Sigmoid colon (tissue), 7 donors: Measurements from ENCODE around the gene NOX5. TPM values are rescaled to one million over a fixed set of nuclear protein-coding genes. Genes with fewer than 3 reads are reported as not detected.

ENCODE experiments used
- DNase-seq: peaks from one replicate; pipeline ENCODE4 v3.0.0-alpha.2; 2019
- H3K27ac ChIP-seq, 4 donors: fragments of 200-600 bp; sonication (generic); one replicate each; pipeline ENCODE4 v1.5.1; 2016 to 2019; ENCODE audit warnings: mild to moderate bottlenecking in 1 of 4
- H3K27me3 ChIP-seq, 3 donors: fragments of 200-600 bp; sonication (generic); one replicate each; pipeline ENCODE4 v1.5.1; 2019; ENCODE audit warnings: mild to moderate bottlenecking in 1 of 3
- H3K36me3 ChIP-seq, 4 donors: fragments of 200-600 bp; sonication (generic); one replicate each; pipeline ENCODE4 v1.5.1; 2016 to 2019
- H3K4me1 ChIP-seq, 4 donors: fragments of 200-600 bp; sonication (generic); one replicate each; pipeline ENCODE4 v1.5.1; 2017 to 2019
- H3K4me3 ChIP-seq, 4 donors: fragments of 200-600 bp; sonication (generic); one replicate each; pipeline ENCODE4 v1.5.1; 2017 to 2019; ENCODE audit warnings: mild to moderate bottlenecking in 2 of 4, moderate library complexity in 1 of 4
- H3K9me3 ChIP-seq, 4 donors: fragments of 200-600 bp in 3 of 4; sonication (generic) in 3 of 4; one replicate each; pipeline versions ENCODE4 v1.5.1 to v1.6.1; 2013 to 2019
- CTCF ChIP-seq, 4 experiments: fragments of 450-650 bp in 3 of 4; fragments of 200-600 bp in 1 of 4; IDR thresholded peaks; one replicate each; pipeline ENCODE4 v1.5.1; 2016 to 2019; ENCODE audit warnings: antibody characterized with exemption in 4 of 4, mild to moderate bottlenecking in 3 of 4, moderate library complexity in 2 of 4
- EP300 ChIP-seq, 4 donors: sonication (generic); formaldehyde crosslinking; IDR thresholded peaks; one replicate each; pipeline ENCODE4 v1.6.1; 2017; ENCODE audit warnings: antibody characterized with exemption in 4 of 4
- POLR2A ChIP-seq, 2 donors: fragments of 450-650 bp; IDR thresholded peaks; one replicate each; pipeline ENCODE4 v1.6.1; 2016; ENCODE audit warnings: antibody characterized with exemption in 2 of 2, mild to moderate bottlenecking in 2 of 2, moderate library complexity in 2 of 2
- POLR2AphosphoS5 ChIP-seq, 4 donors: sonication (generic); formaldehyde crosslinking; IDR thresholded peaks; one replicate each; pipeline ENCODE4 v1.6.1; 2017; ENCODE audit warnings: antibody characterized with exemption in 4 of 4
- WGBS, 2 donors: extraction: QIAGEN DNeasy Blood & Tissue Kit; methylation state at CpG; one replicate each; pipeline ENCODE4 v1.1.7; 2013; 5-methylcytosine and 5-hydroxymethylcytosine counted together
- intact Hi-C: fragments of 100-400 bp; cut with DNase I; formaldehyde crosslinking; loops from one replicate; pipeline ENCODE4 v1.15.1; 2023
- polyA plus RNA-seq, 3 donors: library from polyadenylated mRNA; stranded (reverse); fragments of 200-250 nt; gene quantifications; one replicate each; pipeline ENCODE4 v1.2.3, GENCODE V29; 2013
- total RNA-seq, 4 donors: library from RNA; depleted of rRNA; stranded (reverse); fragments of >200 nt; gene quantifications; one replicate each; pipeline ENCODE4 v1.1.0, GENCODE V29; 2016
- donor health status: healthy with polysubstance abuse.
- donor health status: Bipolar disorder and iron deficiency.
- donor health status: healthy.

NOX5 gene
- total and polyA plus RNA-seq, 7 donors = 0.16 to 0.49 (median 0.36) TPM; not detected in 4

DNA sequence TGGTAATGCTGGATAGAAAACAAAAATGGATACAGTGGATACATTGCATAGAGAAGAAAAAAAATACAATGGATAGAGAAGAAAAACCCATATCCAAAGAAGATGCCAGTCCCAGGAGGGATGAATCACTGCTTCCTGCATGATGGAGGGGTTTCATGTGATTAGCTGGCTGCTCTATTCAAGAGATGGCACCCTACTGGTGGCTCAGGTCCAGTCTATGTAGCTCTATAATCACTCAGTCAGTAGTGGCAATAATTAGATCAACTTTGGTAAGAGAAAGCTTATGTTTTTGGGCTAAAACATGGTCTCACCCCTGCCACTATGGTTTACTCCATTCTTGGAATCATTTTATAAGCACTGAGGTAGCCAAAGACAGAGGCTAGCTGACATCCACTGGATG is 33.7 kb upstream of the NOX5 start:
- TF ChIP-seq POLR2A (IDR thresholded peaks at IDR 0.05) = no peak
- no peak for TF ChIP-seq EP300 (IDR thresholded peaks at IDR 0.05)
- TF ChIP-seq CTCF (IDR thresholded peaks at IDR 0.05) = no peak
- Histone ChIP-seq H3K4me1 (no peaks in the 10 kb centered on the region), H3K9me3 (peaks cover 0 to 2% (median 0%) of the 10 kb centered on the region in 4 donors), H3K36me3 (no peaks in the 10 kb centered on the region), H3K4me3 (no peak overlapping the region), H3K27ac (no peak overlapping the region), H3K27me3 (no peaks in the 10 kb centered on the region)
- intact Hi-C loops = no loop called here
- no peak for DNase-seq

DNA sequence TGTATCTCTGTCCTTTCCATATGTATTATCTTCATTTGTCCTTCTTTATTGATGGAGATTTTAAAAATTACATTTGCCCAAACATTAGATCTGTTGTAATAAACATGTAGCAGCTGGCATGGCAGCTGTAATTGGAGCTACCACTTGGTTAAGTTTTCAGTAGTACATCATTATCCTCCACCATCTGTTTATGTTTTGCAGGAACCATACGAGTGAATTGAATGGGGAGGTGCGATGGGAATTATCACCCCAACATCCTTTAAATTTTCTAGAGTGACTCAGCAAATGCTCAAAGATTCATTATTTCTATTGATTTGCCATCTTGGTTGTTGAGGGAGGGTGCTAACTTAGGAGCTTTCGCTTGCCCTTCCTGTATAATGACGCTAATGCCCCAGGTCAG is 32.6 kb upstream of the NOX5 start:
- Histone ChIP-seq H3K27ac (no peak overlapping the region), H3K27me3 (no peaks in the 10 kb centered on the region), H3K36me3 (no peaks in the 10 kb centered on the region), H3K9me3 (peaks cover 0 to 2% (median 0%) of the 10 kb centered on the region in 4 donors), H3K4me1 (no peaks in the 10 kb centered on the region), H3K4me3 (no peak overlapping the region)
- DNase-seq = no peak
- intact Hi-C loops = no loop called here
- TF ChIP-seq POLR2AphosphoS5 (IDR thresholded peaks at IDR 0.05) = no peak
- no peak for TF ChIP-seq POLR2A (IDR thresholded peaks at IDR 0.05)
- no peak for TF ChIP-seq CTCF (IDR thresholded peaks at IDR 0.05)
- TF ChIP-seq EP300 (IDR thresholded peaks at IDR 0.05) = no peak
- 92 to 93% methylated on average over 4 of the region's 4 CpGs for WGBS, 2 donors

DNA sequence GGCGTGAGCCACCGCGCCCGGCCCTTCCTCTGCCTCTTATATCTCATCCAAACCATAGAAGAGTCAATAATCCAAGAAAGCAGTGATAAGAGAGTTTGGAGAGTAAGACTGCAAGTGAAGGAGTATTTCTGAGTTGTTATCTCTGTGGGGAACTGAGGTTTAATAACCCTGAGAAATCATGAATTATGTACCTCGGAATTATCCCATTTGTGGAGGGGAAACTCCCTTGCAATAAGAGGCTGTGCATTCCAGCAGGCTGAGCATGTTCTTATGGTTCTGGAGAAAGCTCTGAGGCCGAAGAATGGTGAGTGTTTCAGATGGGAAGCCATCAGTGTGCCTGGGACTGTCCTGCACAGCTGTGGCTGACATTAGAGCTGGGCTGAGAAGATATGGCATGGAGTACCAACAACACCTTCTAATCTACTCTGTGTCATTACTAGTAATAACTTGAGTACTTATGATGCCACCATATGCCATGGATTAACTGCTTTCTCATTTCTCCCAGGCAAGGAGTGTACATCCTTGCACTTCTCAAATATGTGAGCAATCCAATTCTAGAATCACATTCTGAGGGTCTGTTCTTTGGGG is 31.4 kb upstream of the NOX5 start:
- DNase-seq = no peak
- Histone ChIP-seq H3K27me3 (no peaks in the 10 kb centered on the region), H3K9me3 (no peaks in the 10 kb centered on the region), H3K4me1 (no peaks in the 10 kb centered on the region), H3K27ac (no peak overlapping the region), H3K36me3 (no peaks in the 10 kb centered on the region), H3K4me3 (no peak overlapping the region)
- TF ChIP-seq POLR2AphosphoS5 (IDR thresholded peaks at IDR 0.05) = no peak
- no peak for TF ChIP-seq CTCF (IDR thresholded peaks at IDR 0.05)
- TF ChIP-seq POLR2A (IDR thresholded peaks at IDR 0.05) = no peak
- TF ChIP-seq EP300 (IDR thresholded peaks at IDR 0.05) = no peak
- intact Hi-C loops = no loop called here
- 85 to 94% methylated on average over 6 of the region's 6 CpGs for WGBS, 2 donors

GRCh38 chr15:68983961-68984481 is 30.5 kb upstream of the NOX5 start:
- H3K36me3 ChIP-seq = no peaks in the 10 kb centered on the region
- no peak overlapping the region for H3K27ac ChIP-seq
- intact Hi-C loops = no loop called here
- H3K4me1 ChIP-seq = no peaks in the 10 kb centered on the region
- H3K9me3 ChIP-seq = no peaks in the 10 kb centered on the region
- no peak for DNase-seq
- 72 to 82% methylated on average over 4 of the region's 4 CpGs for WGBS, 2 donors
- TF ChIP-seq EP300 (IDR thresholded peaks at IDR 0.05) (no peak), POLR2A (IDR thresholded peaks at IDR 0.05) (no peak), POLR2AphosphoS5 (IDR thresholded peaks at IDR 0.05) (no peak), CTCF (IDR thresholded peaks at IDR 0.05) (no peak)
- H3K27me3 ChIP-seq = no peaks in the 10 kb centered on the region
- H3K4me3 ChIP-seq = no peak overlapping the region

DNA sequence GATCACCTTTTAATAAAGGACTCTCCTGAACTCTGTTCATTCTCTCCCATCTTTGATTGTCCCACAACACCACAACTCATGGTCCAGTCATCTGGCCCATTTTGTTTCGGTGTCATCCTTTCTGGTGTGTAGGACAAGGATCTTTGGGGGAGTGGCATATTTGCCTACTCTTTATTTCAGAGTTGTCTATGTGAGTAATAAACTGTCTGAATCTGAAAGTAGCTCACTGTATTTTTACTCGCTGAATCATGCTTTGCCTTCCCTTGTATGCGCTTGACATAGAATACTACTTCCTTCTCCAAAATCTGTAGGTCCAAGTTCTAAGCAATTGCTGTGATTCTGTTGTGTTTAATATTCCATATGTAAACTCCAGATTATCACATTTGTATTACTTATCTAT is 29.9 kb upstream of the NOX5 start:
- WGBS, 2 donors = 87 to 92% methylated on average over 3 of the region's 3 CpGs
- Histone ChIP-seq H3K9me3 (no peaks in the 10 kb centered on the region), H3K27ac (no peak overlapping the region), H3K4me1 (no peaks in the 10 kb centered on the region), H3K36me3 (no peaks in the 10 kb centered on the region), H3K27me3 (no peaks in the 10 kb centered on the region), H3K4me3 (no peak overlapping the region)
- no peak for TF ChIP-seq POLR2AphosphoS5 (IDR thresholded peaks at IDR 0.05)
- no peak for TF ChIP-seq POLR2A (IDR thresholded peaks at IDR 0.05)
- no peak for TF ChIP-seq EP300 (IDR thresholded peaks at IDR 0.05)
- TF ChIP-seq CTCF (IDR thresholded peaks at IDR 0.05) = no peak
- no peak for DNase-seq
- intact Hi-C loops = no loop called here
